HG03575 (cell line): ENCODE measurements around the gene MC1R.

Source experiments
- ATAC-seq: cut with Tn5 transposase; IDR thresholded peaks from one replicate; pipeline ENCODE4 v1.9.1; 2021; ENCODE audit not compliant: unreplicated experiment, insufficient number of reproducible peaks, low FRiP score; ENCODE audit errors: extremely low read depth

The MC1R gene

DNA sequence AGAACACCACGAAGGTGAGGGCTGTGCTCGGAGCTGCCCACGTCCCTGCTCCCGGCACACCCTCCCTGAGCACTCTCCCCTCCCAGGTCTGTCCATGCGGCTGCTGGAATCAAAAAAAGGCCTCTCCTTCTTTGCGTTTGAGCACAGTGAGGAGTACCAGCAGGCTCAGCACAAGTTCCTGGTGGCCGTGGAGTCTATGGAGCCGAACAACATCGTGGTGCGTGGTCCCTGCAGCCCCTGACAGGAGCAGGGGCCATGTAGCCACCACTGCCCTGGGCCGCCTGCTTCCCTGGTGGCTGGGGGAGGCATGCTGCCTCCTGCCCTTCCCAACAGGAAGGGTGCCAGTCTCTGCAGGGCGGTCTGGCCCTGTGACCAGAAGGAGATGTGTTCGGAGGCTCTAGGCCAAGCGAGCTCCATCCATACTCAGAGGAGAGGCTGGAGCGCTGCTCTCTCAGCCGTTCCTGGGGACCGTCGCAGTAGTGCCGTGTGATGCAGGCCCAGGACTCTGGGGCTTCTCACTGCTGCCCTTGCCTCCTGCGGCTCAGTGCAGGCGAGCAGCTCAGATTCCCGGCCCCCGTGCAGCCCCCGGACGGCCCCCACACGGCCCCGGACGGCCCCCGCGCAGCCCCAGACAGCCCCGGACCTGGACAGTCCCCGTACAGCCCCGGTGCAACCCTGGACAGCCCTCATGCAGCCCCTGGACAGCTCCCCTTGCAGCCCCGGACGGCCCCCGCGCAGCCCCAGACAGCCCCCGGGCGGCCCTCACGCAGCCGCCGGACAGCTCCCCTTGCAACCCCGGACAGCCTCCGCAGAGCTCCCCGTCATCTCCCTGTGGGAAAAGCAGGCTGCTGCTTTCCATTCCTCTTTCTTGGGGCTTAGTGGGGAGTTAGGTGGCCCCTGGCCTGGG lies 24.8 kb upstream of the MC1R start:
- ATAC-seq: no peak

DNA sequence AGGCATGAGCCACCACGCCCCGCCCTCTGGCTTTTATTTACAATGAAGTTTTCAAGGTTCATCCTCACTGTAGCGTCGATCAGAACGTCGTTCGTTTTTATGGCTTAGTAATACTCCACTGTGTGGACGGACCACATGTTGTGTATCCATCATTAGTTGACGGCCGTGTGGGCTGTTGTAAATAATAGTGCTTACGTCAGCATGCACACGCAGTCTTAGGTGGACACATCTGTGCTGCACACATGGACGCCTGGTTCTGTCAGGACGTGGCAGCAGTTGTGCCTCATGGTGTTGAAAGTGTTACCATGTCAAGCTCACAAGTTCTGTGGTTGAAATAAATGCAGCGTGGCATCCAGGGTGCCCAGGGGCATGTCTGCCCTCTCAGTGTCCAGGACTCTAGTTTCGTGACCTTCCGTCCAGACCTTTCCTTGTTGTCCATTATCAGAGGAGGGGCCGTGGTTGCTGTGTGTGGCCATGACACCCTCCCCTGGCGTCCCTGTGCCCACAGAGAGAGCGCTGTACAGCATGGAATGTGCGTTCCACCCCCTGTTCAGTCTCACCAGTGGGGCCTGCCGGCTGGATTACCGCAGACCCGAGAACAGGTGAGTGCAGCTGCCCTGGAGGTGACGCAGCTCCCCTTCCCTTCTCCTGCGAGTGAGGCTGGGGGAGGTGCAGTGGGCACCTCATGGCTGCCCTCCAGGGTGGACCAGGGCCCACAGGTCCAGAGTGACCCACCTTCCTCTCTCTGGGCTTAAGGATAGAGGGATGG lies 23.0 kb upstream of the MC1R start:
- no peak for ATAC-seq

DNA sequence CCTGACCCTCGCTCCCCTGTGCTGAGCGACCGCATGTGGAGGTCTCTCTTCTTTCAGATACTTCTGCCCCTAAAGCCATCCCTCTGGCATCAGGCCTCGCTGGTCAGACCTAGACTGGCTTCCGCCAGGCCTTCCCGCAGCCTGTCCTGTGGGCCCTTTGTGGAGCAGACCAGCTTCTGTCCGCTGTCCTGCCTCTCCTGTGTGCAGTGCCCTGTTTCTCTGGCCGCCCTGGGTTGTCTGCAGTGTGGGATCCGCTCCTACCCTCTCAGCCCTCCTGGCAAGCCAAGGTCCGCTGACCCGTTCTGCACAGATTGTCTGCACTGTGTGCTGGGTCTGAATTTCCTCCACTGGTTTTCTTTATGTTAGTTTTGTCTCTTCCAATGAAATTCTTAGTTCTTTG lies 21.5 kb upstream of the MC1R start:
- ATAC-seq: no peak

DNA sequence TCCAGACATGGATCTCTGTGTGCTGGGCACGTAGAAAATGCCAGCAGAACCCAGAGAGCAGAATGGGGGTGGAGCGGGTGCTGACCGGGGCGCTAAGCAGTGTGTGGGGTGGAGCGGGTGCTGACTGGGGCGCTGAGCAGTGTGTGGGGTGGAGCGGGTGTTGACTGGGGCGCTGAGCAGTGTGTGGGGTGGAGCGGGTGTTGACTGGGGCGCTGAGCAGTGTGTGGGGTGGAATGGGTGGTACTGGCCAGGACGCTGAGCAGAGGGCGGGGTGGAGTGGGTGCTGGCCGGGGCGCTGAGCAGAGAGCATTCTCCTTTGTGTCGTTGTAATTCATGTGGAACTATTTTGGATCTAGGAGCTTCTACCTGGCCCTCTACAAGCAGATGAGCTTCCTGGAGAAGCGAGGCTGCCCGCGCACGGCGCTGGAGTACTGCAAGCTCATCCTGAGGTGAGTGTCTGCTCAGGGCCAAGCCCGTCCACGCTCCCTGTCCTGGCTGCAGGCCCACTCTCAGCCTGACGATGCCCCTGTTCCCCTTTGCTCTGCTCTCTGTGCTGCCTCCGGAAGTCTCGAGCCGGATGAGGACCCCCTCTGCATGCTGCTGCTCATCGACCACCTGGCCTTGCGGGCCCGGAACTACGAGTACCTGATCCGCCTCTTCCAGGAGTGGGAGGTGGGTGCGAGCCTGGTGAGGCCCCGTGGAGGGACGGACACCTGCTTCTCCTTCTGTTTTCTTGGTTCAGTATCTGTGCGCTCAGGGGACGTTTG lies 20.3 kb upstream of the MC1R start:
- ATAC-seq: no peak

DNA sequence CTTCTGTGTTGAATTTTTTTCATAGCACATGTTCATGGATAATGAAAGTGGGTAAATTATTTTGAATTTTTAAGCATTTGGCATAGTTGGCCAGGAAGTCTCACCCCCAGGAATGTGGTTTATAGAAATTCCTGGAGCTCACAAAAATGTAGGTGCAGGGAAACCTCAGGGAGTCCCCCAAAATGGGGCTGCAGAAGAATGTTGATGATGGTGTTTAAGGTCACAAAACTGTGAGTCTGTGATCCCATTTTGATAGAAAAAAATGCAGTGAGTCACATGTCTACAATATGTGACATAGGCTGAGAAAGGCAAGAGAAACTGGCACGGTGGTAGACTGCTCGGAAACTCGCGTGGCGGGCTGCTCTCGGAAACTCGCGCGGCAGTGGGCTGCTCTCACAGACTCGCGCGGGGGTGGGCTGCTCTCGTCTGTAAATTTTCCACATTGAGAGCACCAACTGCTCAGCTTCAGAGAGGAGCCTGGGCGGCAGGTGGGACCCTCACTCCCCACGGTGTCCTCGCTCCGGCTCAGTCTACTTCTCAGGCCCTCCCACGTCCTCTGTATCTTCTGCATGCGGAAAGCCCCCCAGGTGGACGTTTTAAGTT lies 18.7 kb upstream of the MC1R start:
- ATAC-seq: no peak

DNA sequence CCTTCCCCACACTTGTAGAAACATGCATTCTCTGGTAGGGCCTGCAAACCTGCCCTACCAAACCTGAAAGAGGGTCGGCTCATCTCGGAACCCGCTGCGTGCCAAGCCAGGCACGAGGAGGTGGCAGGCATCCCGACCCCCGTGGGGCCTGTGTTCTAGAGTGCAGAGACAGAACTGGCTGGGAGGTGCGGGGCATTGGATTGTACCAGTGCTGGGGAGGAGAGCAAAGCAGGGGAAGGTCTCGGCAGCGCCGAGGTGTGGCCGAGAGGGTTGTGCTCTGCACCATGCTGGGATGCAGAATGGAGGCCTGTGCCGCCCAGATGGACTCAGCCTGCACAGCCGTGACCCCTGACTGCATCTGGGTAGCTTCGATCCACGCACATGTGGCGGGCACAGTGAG lies 17.8 kb upstream of the MC1R start:
- ATAC-seq: no peak

DNA sequence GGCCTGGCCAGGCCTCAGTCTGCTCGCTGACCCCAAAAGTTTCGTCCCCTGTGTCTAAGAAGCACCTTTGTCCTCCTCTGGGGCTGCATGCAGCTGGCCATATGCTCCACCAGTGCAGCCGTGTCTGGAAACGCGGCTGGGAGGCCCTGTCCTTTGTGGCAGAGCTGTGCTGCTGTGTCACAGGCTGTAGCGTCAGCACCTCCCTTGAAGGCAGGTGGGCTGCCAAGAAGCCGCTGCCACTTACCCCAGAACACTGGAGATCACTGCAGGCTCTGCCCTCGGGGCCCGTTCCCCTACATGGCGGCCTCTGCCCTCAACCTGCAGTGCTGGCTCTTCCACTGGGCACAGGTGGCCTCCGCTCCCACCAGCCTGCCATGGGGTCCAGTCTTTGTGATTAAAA lies 15.7 kb upstream of the MC1R start:
- ATAC-seq: no peak

DNA sequence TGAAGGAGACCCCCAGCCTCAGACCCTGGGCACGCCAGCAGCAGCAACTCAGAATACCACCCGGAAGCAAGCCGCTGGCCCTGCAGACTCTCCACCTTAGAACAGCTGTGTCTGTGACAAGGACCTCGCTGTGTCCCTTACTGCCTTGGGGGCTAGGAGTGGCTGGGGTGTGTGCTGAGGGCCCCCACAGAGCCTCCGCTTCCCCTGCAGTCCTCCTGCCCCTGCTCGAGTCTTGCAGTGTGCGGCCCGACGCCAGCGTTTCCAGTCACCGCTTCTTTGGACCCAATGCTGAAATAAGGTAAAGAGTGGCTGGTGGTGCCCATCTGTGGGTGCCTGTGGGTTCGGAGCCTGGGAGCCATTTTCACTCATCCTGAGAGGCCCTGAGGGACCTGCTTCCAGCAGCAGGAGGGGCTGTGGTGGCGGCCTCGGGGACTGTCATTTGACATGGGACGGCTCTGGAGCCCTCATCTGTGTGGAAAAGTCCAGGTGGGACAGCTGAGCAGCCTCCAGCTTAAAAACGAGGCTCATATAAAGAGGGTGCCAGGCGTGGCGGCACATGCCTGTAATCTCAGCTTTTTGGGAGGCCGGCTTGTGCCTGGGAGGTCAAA lies 14.7 kb upstream of the MC1R start:
- ATAC-seq: no peak

DNA sequence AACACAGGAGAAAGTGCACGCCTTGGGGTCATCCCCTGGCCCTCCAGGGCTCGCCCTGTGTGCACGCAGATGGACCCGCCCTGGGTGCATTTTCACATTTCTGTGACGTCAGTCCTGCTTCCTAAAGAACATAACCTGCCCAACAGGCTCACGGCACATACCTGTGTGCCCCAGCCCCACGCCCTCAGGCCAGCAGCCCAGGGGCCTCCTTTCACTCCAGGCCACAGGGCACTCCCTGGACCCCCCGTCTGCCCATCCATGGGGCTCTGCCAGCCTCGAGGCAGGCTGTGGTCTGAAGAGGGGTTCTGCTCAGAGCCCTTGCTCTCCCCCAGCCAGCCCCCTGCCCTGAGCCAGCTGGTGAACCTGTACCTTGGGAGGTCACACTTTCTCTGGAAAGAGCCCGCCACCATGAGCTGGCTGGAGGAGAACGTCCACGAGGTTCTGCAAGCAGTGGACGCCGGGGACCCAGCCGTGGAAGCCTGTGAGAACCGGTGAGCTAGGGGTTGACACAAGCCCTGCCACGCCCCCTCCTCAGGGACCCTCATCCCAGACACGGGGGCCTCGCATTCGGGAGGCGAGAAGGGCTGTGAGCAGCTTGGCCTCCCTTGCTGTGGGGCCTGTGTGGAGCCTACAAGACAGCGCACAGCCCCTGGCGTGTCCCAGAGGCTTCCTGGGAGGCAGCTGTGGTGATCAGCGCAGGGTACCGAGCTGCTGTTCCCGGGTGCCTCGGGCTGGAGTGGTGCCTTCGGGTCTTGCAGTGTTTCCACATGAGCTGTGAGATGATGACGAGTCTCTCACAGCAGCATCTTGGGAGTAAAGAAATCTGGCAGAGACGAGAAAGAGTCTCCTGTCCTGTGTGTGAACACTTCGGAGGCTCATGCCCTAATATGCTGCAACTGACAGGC lies 13.8 kb upstream of the MC1R start:
- ATAC-seq: no peak

DNA sequence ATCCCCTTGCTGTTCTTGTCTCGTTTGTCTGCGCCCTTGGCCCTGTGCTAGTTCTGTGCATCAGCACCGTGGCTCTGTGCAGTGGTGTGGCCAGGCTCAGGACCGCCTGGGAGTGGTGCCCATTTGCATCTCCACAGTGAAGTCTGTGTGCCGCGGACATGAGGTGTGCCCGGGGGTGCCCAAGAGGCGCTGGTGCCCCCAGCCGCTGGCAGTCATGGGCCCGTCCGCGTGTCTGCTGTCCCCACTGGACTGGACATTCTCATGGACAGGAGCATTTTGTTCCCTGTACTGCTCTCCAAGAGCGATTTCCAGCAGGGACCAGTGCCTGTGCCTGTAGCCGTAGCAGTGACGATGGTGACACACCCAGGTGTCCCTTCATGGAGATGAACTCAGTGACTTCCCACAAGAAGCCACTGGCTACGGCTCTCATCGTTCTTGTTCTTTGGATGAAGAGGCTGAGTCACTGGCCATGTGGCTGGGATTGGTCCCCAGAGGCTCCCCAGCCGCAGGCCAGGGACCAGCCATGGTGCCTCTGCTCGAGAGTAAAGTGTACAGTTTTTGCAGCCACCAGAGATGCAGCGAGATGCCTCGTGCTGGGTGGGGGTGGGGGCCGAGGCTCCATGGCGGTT lies 13.0 kb upstream of the MC1R start:
- no peak for ATAC-seq

DNA sequence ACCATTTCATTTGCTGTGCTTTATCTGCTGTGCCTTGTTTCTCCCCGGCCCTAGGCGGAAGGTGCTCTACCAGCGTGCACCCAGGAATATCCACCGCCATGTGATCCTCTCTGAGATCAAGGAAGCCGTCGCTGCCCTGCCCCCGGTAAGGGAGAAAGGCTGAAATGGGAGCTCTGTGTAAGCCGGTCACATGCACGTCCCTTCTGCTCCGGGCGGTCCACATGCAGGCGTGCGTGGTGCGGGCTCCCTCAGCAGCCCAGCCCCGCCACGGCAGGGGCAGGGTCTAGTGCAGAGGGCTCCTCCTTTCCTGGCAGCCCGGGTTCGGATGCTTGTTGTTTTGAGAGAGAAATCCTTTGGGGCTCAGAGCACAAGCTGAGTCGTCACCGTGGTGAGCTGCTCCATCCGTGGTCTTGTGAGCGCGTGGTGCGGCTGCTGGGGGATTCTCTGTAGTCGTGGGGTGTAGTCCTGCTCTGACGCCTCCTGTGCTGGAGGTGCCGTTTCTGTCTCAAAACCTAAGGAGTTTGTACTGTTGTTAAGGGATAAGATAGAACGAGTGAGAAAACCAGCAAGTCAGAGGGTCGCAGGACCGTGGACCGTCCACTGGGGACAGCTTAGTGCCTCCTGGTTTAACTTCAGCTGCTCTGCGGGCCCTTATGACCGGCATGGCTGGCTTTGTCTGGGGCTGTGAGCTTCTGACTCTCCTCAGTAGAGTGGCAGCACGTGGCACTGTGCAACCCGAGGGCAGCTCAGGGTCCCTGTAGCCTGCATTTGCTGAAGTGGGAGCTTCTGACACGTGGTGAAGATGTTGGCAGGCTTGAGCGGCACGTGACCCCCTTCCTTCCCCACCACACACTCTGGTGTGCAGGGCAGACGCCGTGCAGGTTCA lies 12.3 kb upstream of the MC1R start:
- ATAC-seq: no peak

DNA sequence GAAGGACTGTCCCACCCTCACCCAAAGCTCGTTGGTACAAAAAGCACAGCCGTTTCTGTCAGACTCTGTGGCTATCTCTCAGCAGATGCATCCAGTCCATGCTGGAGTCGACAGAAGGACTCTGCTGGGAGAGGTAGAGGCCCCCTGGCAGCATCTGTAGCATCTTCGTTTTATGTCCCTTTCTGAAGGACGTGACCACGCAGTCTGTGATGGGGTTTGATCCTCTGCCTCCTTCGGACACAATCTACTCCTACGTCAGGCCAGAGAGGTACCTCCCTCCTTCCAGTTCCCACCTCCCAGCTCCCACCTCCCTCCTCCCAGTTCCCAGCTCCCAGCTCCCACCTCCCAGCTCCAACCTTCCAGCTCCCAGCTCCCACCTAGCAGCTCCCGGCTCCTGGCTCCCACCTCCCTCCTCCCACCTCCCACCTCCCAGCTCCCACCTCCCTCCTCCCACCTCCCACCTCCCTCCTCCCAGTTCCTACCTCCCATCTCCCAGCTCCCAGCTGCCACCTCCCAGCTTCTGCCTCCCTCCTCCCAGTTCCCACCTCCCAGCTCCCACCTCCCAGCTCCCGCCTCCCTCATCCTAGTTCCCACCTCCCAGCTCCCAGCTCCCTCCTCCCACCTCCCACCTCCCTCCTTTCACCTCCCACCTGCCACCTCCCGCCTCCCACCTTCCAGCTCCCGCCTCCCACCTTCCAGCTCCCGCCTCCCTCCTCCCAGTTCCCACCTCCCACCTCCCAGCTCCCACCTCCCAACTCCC lies 11.4 kb upstream of the MC1R start:
- no peak for ATAC-seq

DNA sequence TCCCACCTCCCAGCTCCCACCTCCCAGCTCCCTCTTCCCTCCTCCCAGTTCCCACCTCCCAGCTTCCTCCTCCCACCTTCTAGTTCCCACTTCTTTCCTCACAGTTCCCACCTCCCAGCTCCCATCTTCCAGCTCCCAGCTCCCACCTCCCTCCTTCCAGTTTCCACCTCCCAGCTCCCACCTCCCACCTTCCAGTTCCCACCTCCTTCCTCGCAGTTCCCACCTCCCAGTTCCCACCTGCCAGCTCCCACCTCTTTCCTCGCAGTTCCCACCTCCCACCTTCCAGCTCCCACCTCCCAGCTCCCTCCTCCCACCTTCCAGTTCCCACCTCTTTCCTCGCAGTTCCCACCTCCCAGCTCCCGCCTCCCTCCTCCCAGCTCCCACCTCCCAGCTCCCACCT lies 10.4 kb upstream of the MC1R start:
- ATAC-seq: no peak

DNA sequence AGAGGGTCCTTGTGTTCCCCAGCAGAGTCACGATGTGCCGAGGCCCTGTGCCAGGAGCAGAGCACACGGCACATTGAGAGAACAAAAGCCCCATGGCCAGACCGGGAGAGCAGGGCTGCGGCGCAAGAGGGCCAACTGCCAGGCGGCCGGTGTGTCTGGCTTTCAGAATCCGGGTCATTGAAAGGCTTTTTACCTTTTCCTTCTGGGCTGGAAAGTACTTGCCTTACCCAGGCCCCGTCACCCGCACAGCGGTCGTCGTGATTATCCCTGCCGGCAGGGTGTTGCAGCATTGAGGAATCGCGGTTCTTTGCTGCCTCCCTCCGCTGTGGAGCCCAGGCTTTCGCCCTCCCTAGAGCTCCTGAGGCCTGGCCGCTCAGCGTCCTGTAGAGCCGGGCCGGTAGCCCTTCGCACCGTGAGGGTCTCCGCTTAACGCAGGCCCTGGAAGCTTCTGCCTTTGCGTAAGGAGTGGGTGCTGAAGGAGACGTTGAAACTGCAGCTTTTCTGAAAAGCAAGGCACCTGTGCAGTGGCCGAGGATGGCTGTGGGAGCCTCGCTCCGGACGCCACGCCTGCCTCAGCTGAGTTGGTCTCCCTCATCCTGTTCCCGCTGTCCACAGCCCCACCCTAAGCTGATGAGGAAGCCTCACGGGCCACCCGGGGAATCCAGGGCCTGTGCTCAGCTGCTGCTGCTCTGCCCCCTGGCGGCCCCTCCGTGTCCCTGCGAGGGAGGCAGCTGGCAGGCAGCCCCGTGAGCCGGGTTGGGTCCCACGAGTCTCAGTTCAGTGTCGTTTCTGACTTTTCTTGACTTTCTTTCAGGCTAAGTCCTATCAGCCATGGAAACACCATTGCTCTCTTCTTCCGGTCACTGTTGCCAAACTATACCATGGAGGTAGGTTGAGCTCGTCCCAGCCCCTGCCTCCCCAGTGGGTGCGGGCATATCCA lies 8.6 kb upstream of the MC1R start:
- ATAC-seq: no peak
